NCI-H460 (cell line): ENCODE data around the gene ZRANB3. TPM values are rescaled to one million over a fixed set of nuclear protein-coding genes. Genes with fewer than 3 reads are reported as not detected.
"Not testable (repeated sequence)": the region's sequence is repeated elsewhere in the genome, so short reads cannot be mapped to it uniquely, and the experiment has no call there.

Experiments used
- DNase-seq: peaks from one replicate; pipeline ENCODE4 v3.0.0-alpha.2; 2016; ENCODE audit warnings: low read depth; ENCODE audit errors: extremely low read depth
- total RNA-seq: library from RNA; depleted of rRNA; stranded (reverse); fragments of >200 nt; shearing (Covaris generic); gene quantifications from 2 replicates; pipeline ENCODE4 v1.2.3, GENCODE V29; 2014

Gene ZRANB3
- total RNA-seq, 1 experiment from 2014 or later = 18.2 TPM

DNA sequence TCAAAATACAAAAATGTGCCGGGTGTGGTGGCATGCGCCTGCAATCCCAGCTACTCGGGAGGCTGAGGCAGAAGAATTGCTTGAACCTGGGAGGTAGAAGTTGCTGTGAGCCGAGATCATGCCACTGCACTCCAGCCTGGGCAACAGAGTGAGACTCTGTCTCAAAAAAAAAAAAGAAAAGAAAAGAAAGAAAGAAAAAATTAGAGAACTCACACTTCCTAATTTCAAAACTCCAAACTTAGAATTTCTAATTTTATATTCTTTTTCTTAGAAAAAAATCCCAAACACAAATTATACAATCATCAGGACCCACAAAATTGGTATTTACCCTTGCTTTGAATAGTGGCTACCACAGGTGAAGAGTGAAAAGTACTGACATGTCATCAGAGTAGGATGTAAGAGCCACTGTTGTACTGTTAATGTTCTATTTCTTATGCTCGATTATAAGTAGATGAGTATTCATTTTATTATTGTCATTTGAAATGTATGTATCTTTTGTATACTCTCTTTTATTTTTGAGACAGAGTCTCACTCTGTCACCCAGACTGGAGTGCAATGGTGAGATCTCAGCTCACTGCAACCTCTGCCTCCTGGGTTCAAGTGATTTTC lies 182.8 kb downstream of the ZRANB3 start:
- not testable (repeated sequence) for DNase-seq

DNA sequence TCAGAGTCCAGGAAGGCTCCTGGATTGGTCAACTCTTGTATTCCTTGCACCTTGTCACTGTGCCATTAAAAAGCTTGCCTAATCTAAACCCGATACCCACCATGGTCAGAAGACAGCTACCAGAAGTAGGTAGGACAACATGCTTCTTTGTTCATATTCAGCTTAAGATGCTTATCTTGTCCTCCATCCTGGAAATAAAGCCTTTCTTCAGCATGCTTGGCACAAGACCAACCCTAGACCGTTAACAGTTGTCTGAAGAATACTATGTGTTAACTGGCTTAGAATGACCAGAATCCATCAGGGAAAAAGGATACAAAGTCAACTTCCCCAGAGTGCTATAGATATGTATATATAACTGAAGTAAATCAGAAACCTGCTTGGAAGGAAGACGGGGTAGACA lies 193.9 kb downstream of the ZRANB3 start:
- no peak for DNase-seq

DNA sequence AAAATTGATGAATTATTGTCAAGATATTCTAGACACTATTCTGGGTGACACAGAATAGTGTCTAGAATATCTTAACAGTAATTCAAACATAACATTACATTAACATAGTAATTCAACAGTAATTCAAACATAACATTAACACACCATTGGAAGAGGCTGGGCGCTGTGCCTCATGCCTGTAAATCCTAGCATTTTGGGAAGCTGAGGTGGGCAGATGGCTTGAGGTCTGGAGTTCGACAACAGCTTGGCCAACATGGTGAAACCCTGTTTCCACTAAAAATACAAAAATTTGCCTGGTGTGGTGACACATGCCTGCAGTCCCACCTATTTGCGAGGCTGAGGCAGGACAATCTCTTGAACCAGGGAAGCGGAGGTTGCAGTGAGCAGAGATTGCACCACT lies 195.8 kb downstream of the ZRANB3 start:
- DNase-seq = no peak

DNA sequence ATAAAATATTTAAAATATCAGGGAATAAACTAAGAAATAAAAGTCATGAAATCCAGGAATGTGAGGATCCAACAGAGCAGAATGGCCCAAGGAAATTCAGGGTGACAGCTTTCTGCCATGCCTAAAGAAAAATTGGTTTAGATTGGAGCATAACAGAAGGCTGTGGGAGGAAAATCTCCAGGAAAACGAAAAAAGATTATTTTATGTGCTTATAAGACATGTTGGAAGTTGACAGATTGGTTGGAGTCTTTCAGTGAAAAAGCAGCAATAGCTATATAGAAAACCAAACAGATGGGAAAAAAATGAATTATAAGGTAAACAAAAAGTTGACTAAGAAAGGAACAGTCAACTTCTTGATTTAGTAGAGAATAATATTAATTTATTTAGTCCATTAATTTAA lies 203.9 kb downstream of the ZRANB3 start:
- DNase-seq = no peak

DNA sequence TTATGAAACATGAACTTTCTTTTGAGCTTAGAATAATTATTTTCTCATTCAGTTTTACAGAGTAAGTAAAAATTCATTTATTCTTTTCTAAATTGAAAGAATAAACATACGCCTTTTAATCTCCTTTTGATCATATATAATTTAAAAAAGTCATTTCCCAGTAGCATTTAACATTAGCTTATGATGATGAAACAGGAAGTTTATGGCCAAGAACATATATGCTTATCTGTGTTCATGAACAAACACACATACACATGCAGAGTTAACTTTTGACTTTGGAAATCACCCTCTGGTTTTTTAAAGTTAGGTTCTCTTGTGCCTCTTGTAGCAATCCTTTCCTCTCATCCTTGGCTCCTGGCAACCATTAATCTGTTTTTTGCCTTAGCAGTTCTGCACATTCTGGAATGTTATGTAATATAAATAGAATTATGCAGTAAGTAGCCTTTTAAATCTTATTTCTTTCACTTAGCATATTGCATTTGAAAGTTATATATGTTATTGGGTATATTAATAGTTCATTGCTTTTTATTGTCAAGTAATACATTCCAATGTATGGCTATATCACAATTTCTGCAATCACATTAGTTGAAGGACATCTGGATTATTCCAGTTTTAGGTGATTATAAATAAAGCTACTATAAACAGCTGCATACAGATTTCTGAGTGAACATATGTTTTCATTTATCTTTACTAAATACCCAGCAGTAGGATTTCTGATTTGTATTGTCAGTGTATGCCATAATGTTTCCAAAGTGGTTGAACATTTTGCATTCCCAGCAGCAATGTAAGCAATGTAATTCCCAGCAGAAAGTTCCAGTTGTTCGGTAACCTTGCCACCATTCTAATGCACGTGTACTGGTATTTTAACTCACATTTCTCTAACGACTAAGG lies 210.3 kb downstream of the ZRANB3 start:
- no peak for DNase-seq

DNA sequence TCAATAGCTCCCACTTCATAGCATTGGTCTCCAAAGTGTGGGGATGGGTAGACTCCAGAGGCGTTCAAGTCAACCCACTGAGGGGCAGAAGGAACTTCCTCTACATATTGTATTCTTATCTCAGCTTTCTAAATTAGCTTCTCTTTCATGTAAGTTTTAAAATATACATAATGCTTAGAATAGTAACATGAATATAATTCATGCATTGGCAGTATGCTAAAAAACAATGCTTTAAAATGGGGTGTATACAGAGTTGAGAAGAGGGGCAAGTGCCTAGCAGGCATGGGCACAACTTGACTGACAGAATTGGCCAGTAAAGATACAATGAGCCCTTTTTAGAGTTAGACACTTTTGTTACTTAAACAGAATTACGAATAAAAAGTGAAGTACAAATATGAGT lies 212.2 kb downstream of the ZRANB3 start:
- no peak for DNase-seq

DNA sequence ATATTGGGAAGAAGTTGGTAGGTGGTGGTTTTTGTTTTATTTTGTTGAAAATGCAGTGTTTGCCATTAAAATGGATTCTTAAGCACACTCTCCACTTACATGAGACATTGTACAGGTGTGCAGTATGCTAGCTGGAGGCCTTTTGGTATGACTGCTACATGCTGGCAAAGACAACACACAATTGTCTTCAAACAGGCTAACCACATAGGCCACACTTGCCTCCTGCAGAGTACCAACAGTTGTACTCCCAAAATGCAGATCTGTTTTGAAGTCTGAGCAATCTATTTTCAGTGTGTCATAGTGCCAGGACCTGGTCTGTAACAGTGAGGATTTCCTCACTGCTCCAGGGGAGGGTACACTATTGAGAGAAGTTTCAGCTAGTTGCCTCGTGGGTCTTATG lies 213.6 kb downstream of the ZRANB3 start:
- DNase-seq = no peak

DNA sequence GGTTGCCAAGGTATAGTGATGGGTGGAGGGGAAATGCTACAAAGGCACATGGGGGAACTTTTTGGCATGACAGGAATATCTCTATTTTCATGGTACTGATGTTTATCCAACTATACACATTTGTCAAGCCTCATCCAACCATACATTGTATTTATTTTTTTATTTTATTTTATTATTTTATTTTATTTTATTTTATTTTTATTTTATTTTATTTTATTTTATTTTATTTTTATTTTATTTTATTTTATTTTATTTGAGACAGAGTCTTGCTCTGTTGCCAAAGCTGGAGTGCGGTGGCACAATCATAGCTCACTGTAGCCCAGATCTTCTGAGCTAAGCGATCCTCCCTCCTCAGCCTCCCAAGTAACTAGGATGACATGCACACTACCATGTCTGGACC lies 219.1 kb downstream of the ZRANB3 start:
- no peak for DNase-seq

DNA sequence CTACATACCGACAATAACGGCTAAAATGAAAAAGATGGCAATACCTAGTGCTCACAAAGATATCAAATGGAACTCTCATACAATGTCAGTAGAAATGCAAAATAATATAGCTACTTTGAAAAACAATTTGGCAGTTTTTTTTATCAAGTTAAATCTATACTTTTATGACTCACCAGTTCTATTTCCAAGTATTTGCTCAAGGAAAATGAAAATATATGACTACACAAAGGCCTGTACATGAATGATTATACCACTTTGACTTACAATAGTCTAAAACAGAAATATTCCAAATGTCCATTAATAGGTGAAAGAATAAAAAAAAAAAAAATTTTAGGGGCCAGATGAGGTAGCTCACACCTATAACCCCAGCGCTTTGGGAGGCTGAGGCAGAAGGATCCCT lies 219.8 kb downstream of the ZRANB3 start:
- no peak for DNase-seq

DNA sequence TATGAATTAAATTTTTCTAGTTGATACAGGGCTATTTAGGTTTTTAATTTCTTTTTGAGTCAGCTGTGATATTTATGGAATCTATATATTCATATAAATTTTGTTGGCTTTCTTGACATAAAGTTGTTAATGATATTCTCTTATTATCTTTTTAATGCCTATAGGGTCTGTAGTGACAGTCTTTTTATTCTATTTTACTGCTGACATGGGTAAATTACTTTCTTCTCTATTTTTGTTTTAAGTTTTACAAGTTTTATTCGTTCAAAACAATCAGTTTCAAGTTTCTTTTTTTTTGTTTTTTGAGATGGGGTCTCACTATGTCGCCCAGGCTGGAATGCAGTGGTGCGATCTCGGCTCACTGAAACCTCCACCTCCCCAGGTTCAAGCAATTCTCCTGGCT lies 226.3 kb downstream of the ZRANB3 start:
- DNase-seq = no peak

DNA sequence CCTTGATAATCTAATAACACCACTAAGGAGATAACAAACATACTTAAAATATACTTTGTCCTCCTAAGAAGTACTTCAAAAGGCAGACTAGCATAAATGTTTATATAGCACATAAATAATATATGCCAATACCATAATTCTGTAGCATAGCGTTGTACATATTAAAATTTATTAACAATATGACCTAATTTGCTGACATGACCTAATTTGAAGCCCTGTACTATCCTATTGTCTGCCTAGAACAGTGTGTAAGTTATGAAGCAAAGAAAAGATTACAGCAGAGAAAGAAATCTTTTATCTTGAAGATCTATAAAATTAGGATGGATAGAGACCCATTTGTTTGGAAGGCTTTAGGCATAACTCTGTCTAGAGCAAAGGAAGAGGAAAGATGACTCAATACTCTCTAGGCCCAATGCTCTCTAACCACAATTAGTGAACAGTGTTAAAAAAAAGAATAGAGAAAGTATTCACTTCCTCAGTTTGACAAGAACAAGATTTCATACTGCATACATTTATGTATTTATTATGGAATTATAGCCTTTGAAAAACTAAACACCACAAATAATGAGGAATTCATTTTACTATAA lies 231.3 kb downstream of the ZRANB3 start:
- DNase-seq = no peak

DNA sequence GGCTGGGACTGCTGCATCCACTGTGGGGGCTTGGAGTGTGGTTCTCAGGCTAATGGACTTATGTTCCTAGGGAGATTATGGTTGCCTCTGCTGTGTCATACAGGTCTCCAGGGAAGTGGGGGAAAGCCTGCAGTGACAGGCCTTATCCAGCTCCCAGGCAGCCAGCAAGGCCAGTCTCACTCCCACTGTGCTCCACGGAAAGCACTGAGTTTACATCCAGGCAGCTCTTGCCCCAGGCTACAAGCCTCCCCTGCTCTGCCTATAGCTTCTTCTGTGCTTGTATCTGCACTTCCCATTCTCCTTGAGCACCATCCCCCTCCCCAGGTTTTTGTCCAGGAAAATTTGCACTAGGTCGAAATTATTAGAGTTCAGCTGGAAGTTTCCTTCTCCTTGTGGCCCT lies 231.9 kb downstream of the ZRANB3 start:
- DNase-seq = no peak

DNA sequence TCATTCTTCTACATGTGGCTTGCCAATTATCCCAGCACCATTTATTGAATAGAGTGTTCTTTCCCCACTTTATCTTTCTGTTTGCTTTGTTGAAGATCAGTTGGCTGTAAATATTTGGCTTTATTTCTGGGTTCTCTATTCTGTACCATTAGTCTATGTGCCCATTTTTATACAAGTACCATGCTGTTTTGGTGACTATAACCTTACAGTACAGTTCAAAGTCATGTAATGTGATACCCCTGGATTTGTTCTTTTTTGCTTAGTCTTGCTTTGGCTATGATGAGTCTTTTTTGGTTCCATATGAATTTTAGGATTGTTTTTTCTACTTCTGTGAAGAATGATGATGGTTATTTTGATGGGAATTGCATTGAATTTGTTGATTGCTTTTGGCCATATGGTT lies 243.9 kb downstream of the ZRANB3 start:
- DNase-seq = not testable (repeated sequence)

DNA sequence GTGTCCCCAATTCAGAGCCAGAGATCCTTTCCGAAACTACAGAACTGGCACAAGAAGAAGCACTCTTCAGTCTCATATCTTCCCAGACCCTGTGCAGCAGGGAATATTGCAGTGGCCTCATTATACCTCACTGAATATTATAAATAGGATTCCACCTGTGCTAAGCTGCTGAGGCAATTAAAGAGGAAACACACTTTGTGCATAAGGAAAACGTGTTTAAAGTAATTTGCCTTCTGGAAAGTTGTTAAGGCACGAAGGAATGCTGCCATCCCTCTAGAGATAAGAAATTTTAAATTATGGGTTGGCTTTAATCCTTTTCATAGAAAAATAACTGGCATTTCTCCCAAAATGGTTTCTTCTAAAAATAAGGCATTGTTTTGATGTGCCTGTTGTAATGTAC lies 245.6 kb downstream of the ZRANB3 start:
- DNase-seq = no peak

DNA sequence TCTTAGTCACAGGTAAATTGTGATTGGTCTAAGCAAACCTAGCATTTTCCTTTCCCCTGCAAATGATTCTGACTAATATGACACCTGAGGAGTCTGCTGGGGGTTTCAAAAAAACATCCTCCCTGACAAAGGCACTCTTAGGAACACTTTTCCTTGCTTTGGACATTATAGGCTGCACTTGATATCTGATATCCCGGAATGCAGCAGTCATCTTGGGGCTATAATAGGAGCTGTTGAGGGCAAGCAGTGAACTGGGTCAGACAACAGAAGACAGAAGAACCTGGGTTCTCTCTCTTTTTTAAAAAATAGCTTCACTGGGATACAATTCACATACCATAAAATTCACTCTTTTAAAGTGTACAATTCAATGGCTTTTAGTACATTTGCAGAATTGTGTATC lies 249.6 kb downstream of the ZRANB3 start:
- DNase-seq = no peak

DNA sequence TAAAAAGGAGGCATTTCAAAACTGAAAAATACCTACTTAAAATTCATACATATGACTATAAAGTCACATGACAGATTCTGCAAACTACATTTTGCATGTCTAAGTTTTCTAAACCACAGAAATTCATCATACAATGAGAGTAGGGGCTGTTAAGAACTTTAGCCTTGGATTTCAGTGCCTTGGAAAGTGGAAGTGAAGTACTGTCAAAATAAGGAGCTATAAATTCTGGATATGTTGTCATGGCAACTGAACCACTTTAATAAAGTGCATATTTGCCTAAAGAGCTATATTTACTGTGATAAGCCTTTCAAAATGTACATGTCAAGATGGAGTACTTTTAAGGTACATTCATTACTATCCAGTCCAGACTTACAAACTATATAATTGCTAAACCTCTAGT lies 251.8 kb downstream of the ZRANB3 start:
- DNase-seq = no peak

DNA sequence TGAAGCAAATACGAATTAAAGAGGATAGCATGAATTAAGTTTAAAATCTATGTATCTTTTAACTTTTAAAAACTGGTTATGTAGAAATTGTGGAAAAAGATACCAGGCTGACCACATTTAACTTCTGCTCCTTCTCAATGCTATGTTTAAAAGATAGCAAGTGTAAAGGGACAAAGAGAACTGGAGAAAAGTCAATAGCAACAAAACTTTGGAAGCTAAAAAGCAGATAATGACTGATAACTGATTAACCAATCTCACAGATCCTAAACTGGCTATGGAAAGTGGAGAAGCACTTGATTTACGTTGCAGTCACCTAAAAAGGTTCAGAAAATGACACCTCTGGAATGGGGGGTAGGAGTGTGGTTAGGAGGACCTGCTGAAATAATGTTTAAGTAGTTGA lies 254.5 kb downstream of the ZRANB3 start:
- no peak for DNase-seq

DNA sequence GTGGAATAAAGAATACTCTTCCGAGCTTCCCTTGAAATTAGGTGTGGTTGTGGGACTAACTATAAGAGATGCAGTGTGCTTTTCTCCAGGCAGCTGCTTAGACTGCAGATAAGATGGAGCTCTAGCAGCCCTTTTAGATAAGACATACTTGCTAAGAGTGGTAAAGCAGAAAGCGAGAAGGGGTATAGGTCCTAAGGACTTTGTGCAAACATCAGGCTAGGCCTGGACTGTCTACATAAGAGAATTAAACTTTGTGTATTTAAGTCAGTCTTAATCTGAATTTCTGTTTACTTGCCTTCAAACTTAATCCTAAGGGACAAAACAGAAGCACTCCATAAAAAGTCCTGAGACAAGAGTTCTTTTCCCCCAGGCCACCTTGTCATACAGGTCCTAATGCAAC lies 260.0 kb downstream of the ZRANB3 start:
- DNase-seq = no peak

DNA sequence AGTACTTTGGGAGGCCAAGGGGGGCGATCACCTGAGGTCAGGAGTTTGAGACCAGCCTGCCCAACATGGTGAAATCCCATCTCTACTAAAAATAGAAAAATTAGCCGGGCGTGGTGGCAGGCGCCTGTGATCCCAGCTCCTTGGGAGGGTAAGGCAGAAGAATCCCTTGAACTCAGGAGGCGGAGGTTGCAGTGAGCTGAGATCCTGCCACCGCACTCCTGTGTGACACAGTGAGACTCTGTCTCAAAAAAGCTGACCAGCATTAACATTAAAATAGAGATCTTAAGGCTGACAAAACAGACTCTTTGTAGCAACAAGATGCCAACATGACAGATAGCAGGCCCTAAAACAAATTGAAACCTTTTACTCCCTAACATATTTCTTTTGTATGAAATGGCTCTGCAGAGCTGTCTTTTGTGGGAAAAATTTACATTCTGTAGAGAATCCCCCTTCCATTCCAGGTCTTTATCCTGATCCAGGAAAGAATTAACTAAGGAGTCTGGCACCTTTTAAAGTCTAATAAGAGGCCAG lies 265.0 kb downstream of the ZRANB3 start:
- no peak for DNase-seq

DNA sequence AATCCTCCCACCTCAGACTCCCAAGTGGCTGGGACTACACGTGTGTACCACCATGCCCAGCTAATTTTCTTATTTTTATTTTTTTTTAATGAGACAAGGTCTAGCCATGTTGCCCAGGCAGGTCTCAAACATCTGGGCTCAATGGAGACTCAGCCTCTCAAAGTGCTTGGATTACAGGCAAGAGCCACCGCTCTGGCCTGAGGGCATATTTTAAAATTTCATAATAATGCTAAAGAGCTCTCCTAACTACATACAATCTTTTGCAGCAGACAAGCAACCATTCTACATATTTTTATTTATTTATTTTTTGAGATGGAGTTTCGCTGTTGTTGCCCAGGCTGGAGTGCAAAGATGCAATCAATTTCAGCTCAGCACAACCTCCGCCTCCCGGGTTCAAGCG lies 271.9 kb downstream of the ZRANB3 start:
- DNase-seq = no peak

DNA sequence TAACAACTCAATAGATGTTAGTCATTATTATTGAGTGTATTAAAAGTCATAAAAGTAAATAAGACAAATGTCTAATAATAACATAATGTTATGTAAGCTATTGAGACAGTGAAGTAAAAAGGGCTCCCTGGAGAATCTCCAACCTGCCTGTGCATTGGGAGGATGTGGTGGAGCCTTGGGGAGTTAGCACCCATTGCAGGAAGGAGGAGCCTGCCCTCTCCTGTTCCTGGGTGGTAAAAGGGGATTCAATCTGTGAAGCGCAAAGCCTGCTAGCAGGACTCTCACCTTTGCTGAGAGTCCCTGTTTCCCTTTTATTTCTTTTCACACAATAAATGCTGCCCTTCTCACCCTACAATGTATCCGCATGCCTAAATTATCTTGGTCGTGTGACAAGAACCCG lies 272.8 kb downstream of the ZRANB3 start:
- no peak for DNase-seq
